ENCODE measurements around the gene ATP11A. TPM values are rescaled to one million over a fixed set of nuclear protein-coding genes. Genes with fewer than 3 reads are reported as not detected.

The ATP11A gene
- total and polyA plus RNA-seq, 2 experiments from 2014 or later, result 12.3 to 52.6 TPM

DNA sequence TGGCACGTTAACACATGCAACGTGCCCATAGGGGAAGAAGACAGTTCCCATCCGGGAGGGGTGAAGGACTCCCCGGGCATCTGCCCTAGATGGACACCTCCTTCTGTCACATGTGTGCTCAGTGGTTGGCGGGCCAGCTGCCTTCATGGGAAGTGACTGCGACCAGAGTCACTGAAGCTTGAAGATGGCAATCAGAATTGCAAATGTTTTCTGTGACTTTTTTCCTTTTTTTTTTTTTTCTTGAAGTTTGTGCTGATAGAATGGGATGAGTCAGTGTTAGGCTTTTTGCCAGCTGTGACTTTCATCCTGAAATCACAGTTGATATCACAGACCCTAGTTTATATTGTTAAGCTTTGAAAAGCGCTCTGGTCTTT is 170.0 kb downstream of the ATP11A start:
- Histone ChIP-seq H3K27me3 (ENCODE audit: insufficient read depth) (no peaks in the 10 kb centered on the region), H2AFZ (no peak overlapping the region), H3K4me3 (no peak overlapping the region), H3F3A (replicated peaks; ENCODE audit: low read depth) (0 out of 2 replicates have a peak, but pooled peaks cover 7% of the 10 kb centered on the region), H3K9me2 (ENCODE audit: insufficient read depth) (no peaks in the 10 kb centered on the region), H3K4me1 (ENCODE audit: insufficient read depth) (no peaks in the 10 kb centered on the region), H3K79me2 (replicated peaks; ENCODE audit: insufficient read depth) (no peaks in the 10 kb centered on the region), H3K4me2 (no peak overlapping the region), H3K36me3 (ENCODE audit: insufficient read depth) (peaks cover 17% of the 10 kb centered on the region), H4K20me1 (replicated peaks; ENCODE audit: insufficient read depth) (no peaks in the 10 kb centered on the region; the same call in 1 of the 2 replicates), H3K27ac (ENCODE audit: low read depth) (no peak overlapping the region)
- peaks cover 3% of the 10 kb centered on the region; the same call in 1 of the 3 replicates for H3K9me3 Mint-ChIP-seq
- ATAC-seq (no peak), DNase-seq (ENCODE audit: low spot score) (no peak)
- TF ChIP-seq ZNF331 (CRISPR knock-in tag; IDR thresholded peaks at IDR 0.05; ENCODE audit: low read depth) (no peak), ETS1 (IDR thresholded peaks at IDR 0.05) (no peak), ZNF114 (CRISPR knock-in tag; IDR thresholded peaks at IDR 0.05) (no peak), STAT1 (IDR thresholded peaks at IDR 0.05; ENCODE audit: unreplicated experiment) (no peak), EZH2phosphoT487 (IDR thresholded peaks at IDR 0.05; ENCODE audit: unreplicated experiment) (no peak), CREB1 (CRISPR knock-in tag; IDR thresholded peaks at IDR 0.05; ENCODE audit: low read depth) (no peak), NANOG (IDR thresholded peaks at IDR 0.05; ENCODE audit: borderline replicate concordance) (no peak), EZH2 (IDR thresholded peaks at IDR 0.05; ENCODE audit: low read depth, unreplicated experiment) (no peak), POLR2AphosphoS5 (IDR thresholded peaks at IDR 0.05; ENCODE audit: low read depth) (no peak), JUNB (IDR thresholded peaks at IDR 0.05; ENCODE audit: unreplicated experiment) (no peak), CTCF (conservative IDR thresholded peaks at IDR 0.05; ENCODE audit: low read depth in 2 of 2) (no peak)
- TF ChIP-seq, protein P1, sequence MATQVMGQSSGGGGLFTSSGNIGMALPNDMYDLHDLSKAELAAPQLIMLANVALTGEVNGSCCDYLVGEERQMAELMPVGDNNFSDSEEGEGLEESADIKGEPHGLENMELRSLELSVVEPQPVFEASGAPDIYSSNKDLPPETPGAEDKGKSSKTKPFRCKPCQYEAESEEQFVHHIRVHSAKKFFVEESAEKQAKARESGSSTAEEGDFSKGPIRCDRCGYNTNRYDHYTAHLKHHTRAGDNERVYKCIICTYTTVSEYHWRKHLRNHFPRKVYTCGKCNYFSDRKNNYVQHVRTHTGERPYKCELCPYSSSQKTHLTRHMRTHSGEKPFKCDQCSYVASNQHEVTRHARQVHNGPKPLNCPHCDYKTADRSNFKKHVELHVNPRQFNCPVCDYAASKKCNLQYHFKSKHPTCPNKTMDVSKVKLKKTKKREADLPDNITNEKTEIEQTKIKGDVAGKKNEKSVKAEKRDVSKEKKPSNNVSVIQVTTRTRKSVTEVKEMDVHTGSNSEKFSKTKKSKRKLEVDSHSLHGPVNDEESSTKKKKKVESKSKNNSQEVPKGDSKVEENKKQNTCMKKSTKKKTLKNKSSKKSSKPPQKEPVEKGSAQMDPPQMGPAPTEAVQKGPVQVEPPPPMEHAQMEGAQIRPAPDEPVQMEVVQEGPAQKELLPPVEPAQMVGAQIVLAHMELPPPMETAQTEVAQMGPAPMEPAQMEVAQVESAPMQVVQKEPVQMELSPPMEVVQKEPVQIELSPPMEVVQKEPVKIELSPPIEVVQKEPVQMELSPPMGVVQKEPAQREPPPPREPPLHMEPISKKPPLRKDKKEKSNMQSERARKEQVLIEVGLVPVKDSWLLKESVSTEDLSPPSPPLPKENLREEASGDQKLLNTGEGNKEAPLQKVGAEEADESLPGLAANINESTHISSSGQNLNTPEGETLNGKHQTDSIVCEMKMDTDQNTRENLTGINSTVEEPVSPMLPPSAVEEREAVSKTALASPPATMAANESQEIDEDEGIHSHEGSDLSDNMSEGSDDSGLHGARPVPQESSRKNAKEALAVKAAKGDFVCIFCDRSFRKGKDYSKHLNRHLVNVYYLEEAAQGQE (IDR thresholded peaks at IDR 0.05; ENCODE audit: unreplicated experiment), result no peak
- no peak overlapping the region for H3K27ac Mint-ChIP-seq
- H3K36me3 Mint-ChIP-seq (ENCODE audit: low read depth), result peaks cover 80% of the 10 kb centered on the region
- H3K4me1 Mint-ChIP-seq, result no peaks in the 10 kb centered on the region
- peaks cover 3% of the 10 kb centered on the region for H3K27me3 Mint-ChIP-seq (ENCODE audit: insufficient read depth, low read depth, poor library complexity)
- no peak overlapping the region for H3K4me3 Mint-ChIP-seq

Data from GM23338 (cell line).